GM23338 (cell line): Measurements from ENCODE around the gene EFCAB13.

Source experiments
- CREB1 ChIP-seq: fragments of 250-450 bp; sonication (Bioruptor Pico); IDR thresholded peaks from 2 replicates; pipeline ENCODE4 v1.5.0; 2020; ENCODE audit warnings: low read depth, mild to moderate bottlenecking, moderate library complexity
- EZH2 ChIP-seq: fragments of 200-600 bp; sonication (generic); IDR thresholded peaks from one replicate; pipeline ENCODE4 v1.8.0; 2017; ENCODE audit warnings: antibody characterized with exemption, mild to moderate bottlenecking, low read depth; ENCODE audit not compliant: unreplicated experiment
- EZH2phosphoT487 ChIP-seq: fragments of 200-600 bp; sonication (generic); IDR thresholded peaks from one replicate; pipeline ENCODE4 v1.8.1; 2018; ENCODE audit warnings: antibody characterized with exemption; ENCODE audit not compliant: unreplicated experiment
- POLR2AphosphoS5 ChIP-seq: IDR thresholded peaks from 2 replicates; pipeline ENCODE4 v1.6.1; 2016; ENCODE audit warnings: antibody characterized with exemption, low read depth
- TF ChIP-seq, protein P1 (sequence below), 2 experiments: fragments of 200-600 bp in 1 of 2; sonication (generic) in 1 of 2; conservative IDR thresholded peaks; 2 replicates each; pipeline versions ENCODE4 v1.5.1 to v1.6.1; 2016 to 2017; ENCODE audit warnings: antibody characterized with exemption in 2 of 2, low read depth in 2 of 2, mild to moderate bottlenecking in 2 of 2, moderate library complexity in 1 of 2

GRCh38 chr17:47388825-47389224 is 65.1 kb downstream of the EFCAB13 start:
- TF ChIP-seq EZH2phosphoT487 (no peak), CREB1 (CRISPR knock-in tag) (no peak), POLR2AphosphoS5 (no peak), EZH2 (no peak)
- TF ChIP-seq, protein P1, sequence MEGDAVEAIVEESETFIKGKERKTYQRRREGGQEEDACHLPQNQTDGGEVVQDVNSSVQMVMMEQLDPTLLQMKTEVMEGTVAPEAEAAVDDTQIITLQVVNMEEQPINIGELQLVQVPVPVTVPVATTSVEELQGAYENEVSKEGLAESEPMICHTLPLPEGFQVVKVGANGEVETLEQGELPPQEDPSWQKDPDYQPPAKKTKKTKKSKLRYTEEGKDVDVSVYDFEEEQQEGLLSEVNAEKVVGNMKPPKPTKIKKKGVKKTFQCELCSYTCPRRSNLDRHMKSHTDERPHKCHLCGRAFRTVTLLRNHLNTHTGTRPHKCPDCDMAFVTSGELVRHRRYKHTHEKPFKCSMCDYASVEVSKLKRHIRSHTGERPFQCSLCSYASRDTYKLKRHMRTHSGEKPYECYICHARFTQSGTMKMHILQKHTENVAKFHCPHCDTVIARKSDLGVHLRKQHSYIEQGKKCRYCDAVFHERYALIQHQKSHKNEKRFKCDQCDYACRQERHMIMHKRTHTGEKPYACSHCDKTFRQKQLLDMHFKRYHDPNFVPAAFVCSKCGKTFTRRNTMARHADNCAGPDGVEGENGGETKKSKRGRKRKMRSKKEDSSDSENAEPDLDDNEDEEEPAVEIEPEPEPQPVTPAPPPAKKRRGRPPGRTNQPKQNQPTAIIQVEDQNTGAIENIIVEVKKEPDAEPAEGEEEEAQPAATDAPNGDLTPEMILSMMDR (conservative IDR thresholded peaks at IDR 0.05; ENCODE audit: low read depth in 2 of 2) = no peak
